IPS-18a (cell line): Measurements from ENCODE around the gene UBR2.
"Not testable (repeated sequence)": the region's sequence is repeated elsewhere in the genome, so short reads cannot be mapped to it uniquely, and the experiment has no call there.

ENCODE experiments used
- H3K27ac ChIP-seq: one replicate; pipeline ENCODE4 v1.5.1; 2013; ENCODE audit warnings: low read length
- H3K27me3 ChIP-seq: one replicate; pipeline ENCODE4 v1.6.1; 2013; ENCODE audit warnings: mild to moderate bottlenecking, low read length; ENCODE audit not compliant: control insufficient read depth, insufficient read depth
- H3K36me3 ChIP-seq: one replicate; pipeline ENCODE4 v1.6.1; 2013; ENCODE audit warnings: low read depth, low read length; ENCODE audit not compliant: control insufficient read depth
- H3K4me1 ChIP-seq: one replicate; pipeline ENCODE4 v1.6.1; 2013; ENCODE audit warnings: low read depth, low read length; ENCODE audit not compliant: control insufficient read depth
- H3K4me3 ChIP-seq: one replicate; pipeline ENCODE4 v1.5.1; 2013; ENCODE audit warnings: low read length
- H3K9ac ChIP-seq: one replicate; pipeline ENCODE4 v1.6.1; 2013; ENCODE audit warnings: mild to moderate bottlenecking, low read length, moderate library complexity
- H3K9me3 ChIP-seq: one replicate; pipeline ENCODE4 v1.6.1; 2013; ENCODE audit warnings: low read depth, low read length; ENCODE audit not compliant: control insufficient read depth

The UBR2 gene

GRCh38 chr6:42628604-42629003 lies 64.8 kb downstream of the UBR2 start:
- Histone ChIP-seq H3K4me3 (no peak overlapping the region), H3K9me3 (no peaks in the 10 kb centered on the region), H3K36me3 (no peaks in the 10 kb centered on the region), H3K4me1 (no peaks in the 10 kb centered on the region), H3K9ac (no peak overlapping the region), H3K27ac (no peak overlapping the region), H3K27me3 (no peaks in the 10 kb centered on the region)

GRCh38 chr6:42629845-42630244 lies 66.0 kb downstream of the UBR2 start:
- Histone ChIP-seq H3K9me3 (no peaks in the 10 kb centered on the region), H3K4me3 (no peak overlapping the region), H3K27ac (no peak overlapping the region), H3K9ac (no peak overlapping the region), H3K4me1 (no peaks in the 10 kb centered on the region), H3K27me3 (no peaks in the 10 kb centered on the region), H3K36me3 (no peaks in the 10 kb centered on the region)

- Histone ChIP-seq H3K9me3 (no peaks in the 10 kb centered on the region), H3K27ac (no peak overlapping the region), H3K4me3 (no peak overlapping the region), H3K9ac (no peak overlapping the region), H3K4me1 (no peaks in the 10 kb centered on the region), H3K27me3 (no peaks in the 10 kb centered on the region), H3K36me3 (peaks cover 36% of the 10 kb centered on the region)
Observed at GRCh38 chr6:42637681-42638080, 73.9 kb downstream of the UBR2 start.

GRCh38 chr6:42642794-42643193 lies 79.0 kb downstream of the UBR2 start:
- Histone ChIP-seq H3K9ac (no peak overlapping the region), H3K4me1 (no peaks in the 10 kb centered on the region), H3K4me3 (no peak overlapping the region), H3K27ac (no peak overlapping the region), H3K36me3 (peaks cover 43% of the 10 kb centered on the region), H3K9me3 (no peaks in the 10 kb centered on the region), H3K27me3 (no peaks in the 10 kb centered on the region)

- H3K9ac ChIP-seq: no peak overlapping the region
- no peak overlapping the region for H3K4me3 ChIP-seq
- H3K9me3 ChIP-seq: no peaks in the 10 kb centered on the region
- H3K27me3 ChIP-seq: no peaks in the 10 kb centered on the region
- H3K27ac ChIP-seq: no peak overlapping the region
- H3K4me1 ChIP-seq: no peaks in the 10 kb centered on the region
- peaks cover 46% of the 10 kb centered on the region for H3K36me3 ChIP-seq
Observed at GRCh38 chr6:42644211-42644610, 80.4 kb downstream of the UBR2 start.

GRCh38 chr6:42652024-42652746 lies 88.4 kb downstream of the UBR2 start:
- no peaks in the 10 kb centered on the region for H3K4me1 ChIP-seq
- peaks cover 45% of the 10 kb centered on the region for H3K36me3 ChIP-seq
- no peak overlapping the region for H3K27ac ChIP-seq
- H3K9me3 ChIP-seq: no peaks in the 10 kb centered on the region
- no peaks in the 10 kb centered on the region for H3K27me3 ChIP-seq
- no peak overlapping the region for H3K4me3 ChIP-seq
- no peak overlapping the region for H3K9ac ChIP-seq

- Histone ChIP-seq H3K4me3 (no peak overlapping the region), H3K9me3 (no peaks in the 10 kb centered on the region), H3K27me3 (no peaks in the 10 kb centered on the region), H3K9ac (no peak overlapping the region), H3K36me3 (peaks cover 52% of the 10 kb centered on the region), H3K4me1 (no peaks in the 10 kb centered on the region), H3K27ac (no peak overlapping the region)
Observed at GRCh38 chr6:42653851-42654250, 90.0 kb downstream of the UBR2 start.

GRCh38 chr6:42659806-42660205 lies 96.0 kb downstream of the UBR2 start:
- Histone ChIP-seq H3K27me3 (no peaks in the 10 kb centered on the region), H3K9ac (no peak overlapping the region), H3K36me3 (peaks cover 51% of the 10 kb centered on the region), H3K4me1 (no peaks in the 10 kb centered on the region), H3K9me3 (no peaks in the 10 kb centered on the region), H3K4me3 (no peak overlapping the region), H3K27ac (no peak overlapping the region)

GRCh38 chr6:42661540-42662153 lies 97.8 kb downstream of the UBR2 start:
- Histone ChIP-seq H3K4me1 (no peaks in the 10 kb centered on the region), H3K9ac (no peak overlapping the region), H3K27me3 (no peaks in the 10 kb centered on the region), H3K9me3 (no peaks in the 10 kb centered on the region), H3K4me3 (no peak overlapping the region), H3K36me3 (peaks cover 53% of the 10 kb centered on the region), H3K27ac (no peak overlapping the region)

GRCh38 chr6:42664718-42665117 lies 100.9 kb downstream of the UBR2 start:
- H3K9ac ChIP-seq: no peak overlapping the region
- no peaks in the 10 kb centered on the region for H3K9me3 ChIP-seq
- no peaks in the 10 kb centered on the region for H3K27me3 ChIP-seq
- H3K4me3 ChIP-seq: no peak overlapping the region
- H3K27ac ChIP-seq: no peak overlapping the region
- peaks cover 45% of the 10 kb centered on the region for H3K36me3 ChIP-seq
- no peaks in the 10 kb centered on the region for H3K4me1 ChIP-seq

- not testable (repeated sequence) for H3K4me3 ChIP-seq, H3K9me3 ChIP-seq, H3K4me1 ChIP-seq, H3K9ac ChIP-seq, H3K27me3 ChIP-seq, H3K27ac ChIP-seq
- peaks cover 80% of the 10 kb centered on the region for H3K36me3 ChIP-seq
Observed at GRCh38 chr6:42674368-42674767, 110.5 kb downstream of the UBR2 start.

- no peak overlapping the region for H3K9ac ChIP-seq
- no peaks in the 10 kb centered on the region for H3K27me3 ChIP-seq
- H3K9me3 ChIP-seq: no peaks in the 10 kb centered on the region
- H3K27ac ChIP-seq: no peak overlapping the region
- no peaks in the 10 kb centered on the region for H3K4me1 ChIP-seq
- peaks cover 80% of the 10 kb centered on the region for H3K36me3 ChIP-seq
- H3K4me3 ChIP-seq: no peak overlapping the region
Observed at GRCh38 chr6:42674780-42675179, 111.0 kb downstream of the UBR2 start.
